ENCODE results near the gene ZNF790.

GRCh38 chr19:36876993-36877938 is 39.1 kb upstream of the ZNF790 start:
- TF ChIP-seq POLR2AphosphoS5 (IDR thresholded peaks at IDR 0.05; ENCODE audit: low read depth, low read length) (no peak), TAF1 (IDR thresholded peaks at IDR 0.05; ENCODE audit: low read depth, low read length) (no peak)

All from GM12891 (cell line).